H1 (cell line): Measurements from ENCODE around the gene GLIS2. TPM values are rescaled to one million over a fixed set of nuclear protein-coding genes. Genes with fewer than 3 reads are reported as not detected.

Experiments
- CTCF ChIA-PET: fragments of 300-600 bp; sonication (Branson Sonifier 250); formaldehyde crosslinking; loops from one replicate; lab custom pipeline; 2021; ENCODE audit not compliant: partially characterized antibody; lab: Charles Lee
- POLR2A ChIA-PET: fragments of 300-600 bp; sonication (Branson Sonifier 250); formaldehyde crosslinking; loops from one replicate; lab custom pipeline; 2021; ENCODE audit warnings: inconsistent platforms; ENCODE audit not compliant: partially characterized antibody; lab: Charles Lee
- DNase-seq, 2 experiments: peaks; one replicate each; pipeline versions ENCODE4 v3.0.0 to v3.0.0-alpha.2; 2010 to 2022; ENCODE audit warnings: low spot score in 2 of 2, low read depth in 1 of 2, mixed read lengths in 1 of 2
- FAIRE-seq: peaks from 2 replicates; lab custom pipeline; 2011; peaks lifted over from hg19 to GRCh38; lab: Jason Lieb, UNC
- H2AFZ ChIP-seq: 2 replicates; pipeline ENCODE4 v1.8.1; 2012; ENCODE audit warnings: low read length, inconsistent platforms
- H2AK5ac ChIP-seq: 2 replicates; pipeline ENCODE4 v1.6.1; 2013; ENCODE audit warnings: low read depth, low read length
- H2BK120ac ChIP-seq: replicated peaks from 2 replicates; pipeline ENCODE3; 2013; ENCODE audit warnings: low read depth, low read length, inconsistent platforms
- H2BK12ac ChIP-seq: 2 replicates; pipeline ENCODE4 v1.6.1; 2013; ENCODE audit warnings: low read depth, low read length
- H2BK15ac ChIP-seq: 2 replicates; pipeline ENCODE4 v1.6.1; 2013; ENCODE audit warnings: low read length
- H2BK20ac ChIP-seq: 2 replicates; pipeline ENCODE4 v1.6.1; 2013; ENCODE audit warnings: low read length
- H2BK5ac ChIP-seq: 2 replicates; pipeline ENCODE4 v1.6.1; 2013; ENCODE audit warnings: low read depth, low read length
- H3K14ac ChIP-seq: 2 replicates; pipeline ENCODE4 v1.6.1; 2013; ENCODE audit warnings: inconsistent platforms; ENCODE audit not compliant: insufficient read length
- H3K18ac ChIP-seq: 2 replicates; pipeline ENCODE4 v1.6.1; 2013; ENCODE audit warnings: low read length; ENCODE audit errors: extremely low read depth
- H3K23ac ChIP-seq: 2 replicates; pipeline ENCODE4 v1.6.1; 2013; ENCODE audit warnings: inconsistent platforms; ENCODE audit not compliant: insufficient read length
- H3K23me2 ChIP-seq: 2 replicates; pipeline ENCODE4 v1.6.1; 2013; ENCODE audit warnings: low read depth, low read length
- H3K27ac ChIP-seq: 2 replicates; pipeline ENCODE4 v1.6.1; 2011; ENCODE audit warnings: low read depth, low read length, inconsistent platforms
- H3K27me3 ChIP-seq, 4 experiments: replicated peaks in 1 of 4; 1 replicate in 1 of 4; 2 replicates in 3 of 4; pipeline versions ENCODE4 v1.6.1 to v1.8.1; 2011 to 2013; ENCODE audit warnings: low read length in 3 of 4, mild to moderate bottlenecking in 3 of 4, inconsistent platforms in 2 of 4, mixed read lengths in 2 of 4, moderate library complexity in 1 of 4; ENCODE audit not compliant: control insufficient read depth in 3 of 4, insufficient read depth in 3 of 4; ENCODE audit errors: extremely low read depth in 1 of 4
- H3K36me3 ChIP-seq, 4 experiments: 2 replicates each; pipeline versions ENCODE4 v1.6.1 to v1.8.1; 2011 to 2013; ENCODE audit warnings: mild to moderate bottlenecking in 4 of 4, low read length in 3 of 4, moderate library complexity in 2 of 4, control low read depth in 1 of 4, inconsistent platforms in 1 of 4; ENCODE audit not compliant: insufficient read depth in 4 of 4, control insufficient read depth in 2 of 4
- H3K4ac ChIP-seq: replicated peaks from 2 replicates; pipeline ENCODE3; 2013; ENCODE audit warnings: low read length, low read depth, mixed read lengths, inconsistent platforms; ENCODE audit not compliant: insufficient read length
- H3K4me1 ChIP-seq, 4 experiments: replicated peaks in 1 of 4; 1 replicate in 1 of 4; 2 replicates in 3 of 4; pipeline versions ENCODE4 v1.6.1 to v1.8.1; 2011 to 2013; ENCODE audit warnings: low read length in 3 of 4, inconsistent platforms in 2 of 4, mixed read lengths in 1 of 4; ENCODE audit not compliant: insufficient read depth in 4 of 4, control insufficient read depth in 3 of 4
- H3K4me2 ChIP-seq, 2 experiments: 2 replicates each; pipeline versions ENCODE4 v1.6.1 to v1.8.1; 2011 to 2013; ENCODE audit warnings: low read depth in 2 of 2, low read length in 2 of 2, control low read depth in 1 of 2, inconsistent platforms in 1 of 2, mild to moderate bottlenecking in 1 of 2; ENCODE audit not compliant: insufficient read depth in 1 of 2
- H3K4me3 ChIP-seq, 4 experiments: fragments of 200-600, 300-600 bp in 1 of 4; sonication (generic), shearing (Covaris generic), sonication (Bioruptor Twin) in 1 of 4; 2 replicates each; pipeline versions ENCODE4 v1.5.1 to v1.8.1; 2011 to 2016; ENCODE audit warnings: low read length in 4 of 4, low read depth in 3 of 4, control low read depth in 2 of 4, inconsistent platforms in 2 of 4, mild to moderate bottlenecking in 2 of 4, mixed read lengths in 1 of 4, moderate library complexity in 1 of 4; ENCODE audit not compliant: insufficient read depth in 2 of 4; ENCODE audit errors: extremely low read depth in 1 of 4
- H3K56ac ChIP-seq: replicated peaks from 2 replicates; pipeline ENCODE3; 2013; ENCODE audit warnings: low read depth, mild to moderate bottlenecking, mixed read lengths, low read length, inconsistent platforms; ENCODE audit not compliant: insufficient read length
- H3K79me1 ChIP-seq: 2 replicates; pipeline ENCODE4 v1.6.1; 2013; ENCODE audit warnings: low read depth, low read length, control low read depth
- H3K79me2 ChIP-seq, 2 experiments: 2 replicates each; pipeline versions ENCODE4 v1.6.1 to v1.8.1; 2012 to 2013; ENCODE audit warnings: low read length in 2 of 2, mild to moderate bottlenecking in 2 of 2, inconsistent platforms in 1 of 2; ENCODE audit not compliant: insufficient read depth in 2 of 2, control insufficient read depth in 1 of 2
- H3K9ac ChIP-seq, 4 experiments: replicated peaks in 1 of 4; 1 replicate in 1 of 4; 2 replicates in 3 of 4; pipeline versions ENCODE4 v1.6.1 to v1.8.1; 2011 to 2013; ENCODE audit warnings: low read depth in 3 of 4, low read length in 3 of 4, control low read depth in 2 of 4, mild to moderate bottlenecking in 2 of 4, moderate library complexity in 2 of 4, inconsistent platforms in 1 of 4; ENCODE audit errors: extremely low read depth in 1 of 4
- H3K9me3 ChIP-seq, 2 experiments: 2 replicates each; pipeline versions ENCODE4 v1.6.1 to v1.8.1; 2012 to 2013; ENCODE audit warnings: mild to moderate bottlenecking in 2 of 2, moderate library complexity in 2 of 2, control low read depth in 1 of 2, inconsistent platforms in 1 of 2, low read depth in 1 of 2, low read length in 1 of 2, mixed read lengths in 1 of 2; ENCODE audit not compliant: insufficient read depth in 2 of 2
- H4K20me1 ChIP-seq, 2 experiments: replicated peaks in 1 of 2; 2 replicates each; pipeline versions ENCODE3 to v1.8.1; 2011 to 2013; ENCODE audit warnings: inconsistent platforms in 2 of 2, low read length in 2 of 2, mild to moderate bottlenecking in 1 of 2; ENCODE audit not compliant: insufficient read depth in 2 of 2, control insufficient read depth in 1 of 2
- H4K5ac ChIP-seq: 2 replicates; pipeline ENCODE4 v1.6.1; 2013; ENCODE audit warnings: low read length, low read depth, mixed read lengths, inconsistent platforms; ENCODE audit not compliant: insufficient read length
- H4K8ac ChIP-seq: 2 replicates; pipeline ENCODE4 v1.8.0; 2013; ENCODE audit warnings: mild to moderate bottlenecking, moderate library complexity, low read length, inconsistent platforms; ENCODE audit not compliant: insufficient read depth; ENCODE audit errors: extremely low read depth
- H4K91ac ChIP-seq: replicated peaks from 2 replicates; pipeline ENCODE3; 2013; ENCODE audit warnings: low read length, mixed read lengths, inconsistent platforms; ENCODE audit not compliant: insufficient read length
- BCL11A ChIP-seq, 2 experiments: IDR thresholded peaks; one replicate each; pipeline ENCODE4 v1.6.1; 2011; ENCODE audit warnings: low read depth in 2 of 2, low read length in 2 of 2, mild to moderate bottlenecking in 2 of 2
- CBX5 ChIP-seq: fragments of 300-800, 300-1000 bp; sonication (generic); IDR thresholded peaks from 2 replicates; pipeline ENCODE4 v1.7.1; 2016; ENCODE audit warnings: antibody characterized with exemption, low read length, low read depth
- CHD2 ChIP-seq: IDR thresholded peaks from 2 replicates; pipeline ENCODE4 v1.6.1; 2012; ENCODE audit warnings: low read length, improper control_type of control experiment
- EP300 ChIP-seq, 2 experiments: IDR thresholded peaks; 1 replicate in 1 of 2; 2 replicates in 1 of 2; pipeline ENCODE4 v1.6.1; 2011 to 2012; ENCODE audit warnings: low read depth in 2 of 2, low read length in 2 of 2, mild to moderate bottlenecking in 2 of 2, borderline replicate concordance in 1 of 2, inconsistent platforms in 1 of 2, moderate library complexity in 1 of 2
- JUN ChIP-seq: IDR thresholded peaks from 2 replicates; pipeline ENCODE4 v1.6.1; 2011; ENCODE audit warnings: low read depth, mild to moderate bottlenecking, improper control_type of control experiment, low read length
- KDM5A ChIP-seq: fragments of 200-600 bp; IDR thresholded peaks from 2 replicates; pipeline ENCODE4 v1.7.1; 2012; ENCODE audit warnings: mild to moderate bottlenecking, low read length, inconsistent platforms, mixed read lengths
- NANOG ChIP-seq: IDR thresholded peaks from 2 replicates; pipeline ENCODE4 v1.6.1; 2011; ENCODE audit warnings: low read length, low read depth, mild to moderate bottlenecking, inconsistent platforms; ENCODE audit not compliant: insufficient read depth, poor library complexity, severe bottlenecking
- NRF1 ChIP-seq: IDR thresholded peaks from 2 replicates; pipeline ENCODE4 v1.6.1; 2011; ENCODE audit warnings: mild to moderate bottlenecking, low read depth, low read length, improper control_type of control experiment
- PHF8 ChIP-seq: fragments of 200-600 bp; sonication (generic); conservative IDR thresholded peaks from 2 replicates; pipeline ENCODE4 v1.7.1; 2012; ENCODE audit warnings: low read depth, mild to moderate bottlenecking, inconsistent platforms, low read length, moderate library complexity
- RFX5 ChIP-seq: IDR thresholded peaks from 2 replicates; pipeline ENCODE4 v1.6.1; 2011; ENCODE audit warnings: low read depth, low read length, improper control_type of control experiment, borderline replicate concordance
- SP1 ChIP-seq: IDR thresholded peaks from 2 replicates; pipeline ENCODE4 v1.6.1; 2011; ENCODE audit warnings: low read depth, low read length
- TBP ChIP-seq: IDR thresholded peaks from 2 replicates; pipeline ENCODE4 v1.6.1; 2011; ENCODE audit warnings: low read depth, low read length, improper control_type of control experiment
- TEAD4 ChIP-seq: IDR thresholded peaks from 2 replicates; pipeline ENCODE4 v1.6.1; 2012; ENCODE audit warnings: low read depth, low read length, inconsistent platforms, mixed read lengths
- ZNF274 ChIP-seq: IDR thresholded peaks from 2 replicates; pipeline ENCODE4 v1.7.0; 2012; ENCODE audit warnings: low read length, borderline replicate concordance; ENCODE audit errors: extremely low read depth
- WGBS, 2 experiments: shearing (Covaris generic) in 1 of 2; methylation state at CpG; one replicate each; pipeline versions ENCODE4 v1.1.6 to v1.1.7; 2013 to 2015; ENCODE audit warnings: low lambda C conversion rate in 2 of 2, mixed read lengths in 2 of 2, inconsistent platforms in 1 of 2, low coverage in 1 of 2, missing lambda C conversion rate in 1 of 2; ENCODE audit not compliant: insufficient replicate concordance in 2 of 2, insufficient coverage in 1 of 2, insufficient read length in 1 of 2; ENCODE audit errors: extremely low coverage in 1 of 2, missing lambda C conversion rate in 1 of 2; 5-methylcytosine and 5-hydroxymethylcytosine counted together
- polyA plus RNA-seq, 7 experiments: library from polyadenylated mRNA; depleted of rRNA in 3 of 7; stranded (reverse) in 5 of 7; unstranded in 2 of 7; fragments of >200 nt in 5 of 7; fragments of 200-250 nt in 2 of 7; gene quantifications; 1 replicate in 5 of 7; 2 replicates in 1 of 7; 4 replicates in 1 of 7; pipeline versions ENCODE4 v1.2.1 to v1.2.3, GENCODE V29; 2011 to 2013; ENCODE audit warnings: missing spikeins in 2 of 7, mixed read lengths in 2 of 7
- total RNA-seq: library from RNA; stranded (reverse); fragmentation: NEBNext Ultra II Directional; extraction: Animal tissue kit (Norgen Biotek cat#: 25700); gene quantifications from 2 replicates; pipeline ENCODE4 v1.2.1, GENCODE V29; 2021

The GLIS2 gene
- total and polyA plus RNA-seq, 2 of the 8 experiments (the other 6 are each of a cell fraction or from before 2014, with no cell fraction given), result 4.3 to 17.4 TPM

DNA sequence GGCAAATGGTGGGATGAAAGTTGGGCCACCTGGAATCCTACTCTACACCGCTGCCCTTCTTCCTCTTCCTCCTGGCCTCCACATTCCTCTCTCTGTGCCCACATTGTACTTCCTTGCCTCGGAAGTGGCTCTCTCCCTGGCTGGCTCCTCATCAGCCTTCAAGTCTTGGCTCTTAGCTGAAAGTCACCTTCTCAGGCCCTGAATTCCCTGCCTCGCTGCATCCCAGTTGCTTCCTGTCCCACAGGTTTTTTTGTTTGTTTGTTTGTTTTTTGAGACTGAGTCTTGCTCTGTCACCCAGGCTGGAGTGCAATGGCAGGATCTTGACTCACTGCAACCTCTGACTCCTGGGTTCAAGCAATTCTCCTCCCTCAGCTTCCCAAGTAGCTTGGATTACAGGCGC lies 37.8 kb downstream of the GLIS2 start:
- Histone ChIP-seq H2BK20ac (no peak overlapping the region), H3K27ac (no peak overlapping the region), H3K27me3 (peaks cover 0 to 2% (median 0%) of the 10 kb centered on the region in 4 experiments; a peak in 1 of 7 replicates), H3K23me2 (no peaks in the 10 kb centered on the region; the same call in 1 of the 2 replicates), H2BK5ac (no peak overlapping the region), H3K79me2 (peaks cover 7 to 21% of the 10 kb centered on the region in 2 experiments), H4K91ac (no peak overlapping the region), H3K18ac (no peak overlapping the region), H3K9ac (no peak overlapping the region), H3K14ac (no peak overlapping the region), H4K8ac (no peak overlapping the region), H4K20me1 (peaks cover 0 to 1% of the 10 kb centered on the region in 2 experiments), H4K5ac (no peak overlapping the region), H2AK5ac (no peak overlapping the region), H3K9me3 (no peaks in the 10 kb centered on the region), H2AFZ (no peak overlapping the region), H2BK12ac (no peak overlapping the region), H3K79me1 (no peaks in the 10 kb centered on the region), H3K4ac (no peak overlapping the region), H3K36me3 (no peaks in the 10 kb centered on the region), H3K56ac (no peak overlapping the region), H2BK15ac (no peak overlapping the region), H2BK120ac (no peak overlapping the region), H3K4me2 (no peak overlapping the region), H3K4me3 (no peak overlapping the region), H3K23ac (no peak overlapping the region), H3K4me1 (peaks cover 0 to 4% (median 0%) of the 10 kb centered on the region in 4 experiments; a peak in 1 of 7 replicates)
- ChIA-PET CTCF (interaction anchor here (0.6 to 12.6 kb wide), 8 partner anchors 12 to 150 kb away, joined by 3 to 159 read pairs (median 4); no protein-coding TSS in a partner anchor), POLR2A (interaction anchor here (0.9 to 9.8 kb wide), 4 partner anchors 17 to 62 kb away, joined by 3 to 154 read pairs (median 3); no protein-coding TSS in a partner anchor)
- DNase-seq (no peak), FAIRE-seq (no peak)
- TF ChIP-seq TEAD4 (no peak), NANOG (no peak), PHF8 (no peak), SP1 (no peak), ZNF274 (no peak), TBP (no peak), CBX5 (no peak), RFX5 (no peak), NRF1 (no peak), JUN (no peak), EP300 (IDR thresholded peaks at IDR 0.05; ENCODE audit: borderline replicate concordance in 1 of 2, low read depth in 2 of 2, low read length in 2 of 2) (no peak), KDM5A (no peak), BCL11A (IDR thresholded peaks at IDR 0.05; ENCODE audit: low read depth in 2 of 2, low read length in 2 of 2) (no peak), CHD2 (no peak)
- WGBS, 2 experiments, result 98% methylated on average over 4 of the region's 4 CpGs; no CpG with 5 or more reads in 1 of the 2 experiments
